Astrocyte (in vitro differentiated cells and primary cell): ENCODE results near the gene ZNF8.

ENCODE experiments used
- EZH2 ChIP-seq: IDR thresholded peaks from 2 replicates; pipeline ENCODE4 v1.6.1; 2012; ENCODE audit warnings: mild to moderate bottlenecking, low read length, inconsistent platforms; ENCODE audit not compliant: insufficient read depth
- TF ChIP-seq, protein P1 (sequence below): IDR thresholded peaks from 2 replicates; pipeline ENCODE4 v1.5.1; 2011; ENCODE audit warnings: low read depth, mild to moderate bottlenecking, inconsistent platforms, low read length, moderate library complexity; ENCODE audit not compliant: insufficient read depth

DNA sequence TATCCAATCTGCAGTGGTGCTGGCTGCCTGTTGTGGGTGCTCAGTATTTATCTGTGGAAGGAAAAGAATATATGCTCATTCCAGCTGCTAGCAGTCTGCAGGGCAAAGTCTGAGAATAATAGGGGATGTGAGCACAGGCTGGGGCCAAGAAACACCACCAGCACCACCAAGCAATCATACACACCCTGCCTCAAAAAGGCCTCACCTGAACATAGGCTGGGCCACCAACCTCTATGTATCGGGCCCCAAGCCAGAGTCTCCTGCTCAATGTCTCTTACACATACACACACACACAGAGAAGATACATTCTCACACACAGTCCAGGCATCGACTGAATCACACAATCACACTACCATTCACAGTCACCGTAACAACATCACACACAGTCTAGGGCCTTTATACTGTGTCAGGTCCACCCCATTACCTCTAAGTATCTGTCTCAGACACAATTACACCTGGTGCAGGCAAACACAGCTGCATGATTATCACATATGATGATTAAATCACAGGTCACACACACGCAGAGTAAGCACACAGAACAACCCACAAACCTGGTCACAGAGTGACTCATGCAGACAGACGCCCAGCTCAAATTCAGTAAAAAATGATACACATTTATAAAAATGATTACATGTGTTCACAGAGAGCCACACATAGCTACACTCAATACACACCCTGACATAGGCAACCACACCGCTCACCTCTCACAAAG, 46.7 kb downstream of the ZNF8 start:
- TF ChIP-seq, protein P1, sequence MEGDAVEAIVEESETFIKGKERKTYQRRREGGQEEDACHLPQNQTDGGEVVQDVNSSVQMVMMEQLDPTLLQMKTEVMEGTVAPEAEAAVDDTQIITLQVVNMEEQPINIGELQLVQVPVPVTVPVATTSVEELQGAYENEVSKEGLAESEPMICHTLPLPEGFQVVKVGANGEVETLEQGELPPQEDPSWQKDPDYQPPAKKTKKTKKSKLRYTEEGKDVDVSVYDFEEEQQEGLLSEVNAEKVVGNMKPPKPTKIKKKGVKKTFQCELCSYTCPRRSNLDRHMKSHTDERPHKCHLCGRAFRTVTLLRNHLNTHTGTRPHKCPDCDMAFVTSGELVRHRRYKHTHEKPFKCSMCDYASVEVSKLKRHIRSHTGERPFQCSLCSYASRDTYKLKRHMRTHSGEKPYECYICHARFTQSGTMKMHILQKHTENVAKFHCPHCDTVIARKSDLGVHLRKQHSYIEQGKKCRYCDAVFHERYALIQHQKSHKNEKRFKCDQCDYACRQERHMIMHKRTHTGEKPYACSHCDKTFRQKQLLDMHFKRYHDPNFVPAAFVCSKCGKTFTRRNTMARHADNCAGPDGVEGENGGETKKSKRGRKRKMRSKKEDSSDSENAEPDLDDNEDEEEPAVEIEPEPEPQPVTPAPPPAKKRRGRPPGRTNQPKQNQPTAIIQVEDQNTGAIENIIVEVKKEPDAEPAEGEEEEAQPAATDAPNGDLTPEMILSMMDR = no peak
- TF ChIP-seq EZH2 = no peak
